ENCODE measurements around the gene MTHFD1.

DNA sequence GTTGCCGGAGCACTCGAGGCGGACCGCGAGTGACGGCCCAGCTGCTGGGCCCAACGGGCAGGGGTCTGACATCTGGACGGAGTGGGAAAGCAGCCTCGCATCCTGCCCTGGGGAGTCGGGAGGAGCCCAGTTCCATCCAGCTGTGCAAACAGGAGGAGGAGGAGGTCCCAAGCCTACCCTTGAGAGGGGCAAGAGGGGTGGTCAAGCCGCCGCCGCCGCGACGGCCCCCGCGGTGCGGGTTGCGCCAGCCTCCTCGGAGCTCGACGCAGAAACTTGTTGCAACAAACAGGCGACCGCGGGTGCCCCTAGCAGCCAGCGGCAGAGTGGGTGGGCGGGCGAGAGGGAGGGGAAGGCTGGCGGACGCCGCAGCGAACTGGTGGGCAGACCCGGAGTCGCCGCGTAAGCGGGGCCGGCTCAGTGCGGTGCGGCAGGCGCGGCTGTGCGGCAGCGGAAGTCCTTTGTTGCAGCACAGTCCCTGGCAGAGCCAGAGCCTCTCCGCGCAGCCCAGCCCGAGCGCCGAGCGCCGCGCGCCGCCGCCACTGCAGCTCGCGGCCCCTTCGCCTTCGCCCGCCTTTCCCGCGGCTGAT is 116.2 kb downstream of the MTHFD1 start, which contains the start of gene ZBTB1:
- TF ChIP-seq, protein P1, sequence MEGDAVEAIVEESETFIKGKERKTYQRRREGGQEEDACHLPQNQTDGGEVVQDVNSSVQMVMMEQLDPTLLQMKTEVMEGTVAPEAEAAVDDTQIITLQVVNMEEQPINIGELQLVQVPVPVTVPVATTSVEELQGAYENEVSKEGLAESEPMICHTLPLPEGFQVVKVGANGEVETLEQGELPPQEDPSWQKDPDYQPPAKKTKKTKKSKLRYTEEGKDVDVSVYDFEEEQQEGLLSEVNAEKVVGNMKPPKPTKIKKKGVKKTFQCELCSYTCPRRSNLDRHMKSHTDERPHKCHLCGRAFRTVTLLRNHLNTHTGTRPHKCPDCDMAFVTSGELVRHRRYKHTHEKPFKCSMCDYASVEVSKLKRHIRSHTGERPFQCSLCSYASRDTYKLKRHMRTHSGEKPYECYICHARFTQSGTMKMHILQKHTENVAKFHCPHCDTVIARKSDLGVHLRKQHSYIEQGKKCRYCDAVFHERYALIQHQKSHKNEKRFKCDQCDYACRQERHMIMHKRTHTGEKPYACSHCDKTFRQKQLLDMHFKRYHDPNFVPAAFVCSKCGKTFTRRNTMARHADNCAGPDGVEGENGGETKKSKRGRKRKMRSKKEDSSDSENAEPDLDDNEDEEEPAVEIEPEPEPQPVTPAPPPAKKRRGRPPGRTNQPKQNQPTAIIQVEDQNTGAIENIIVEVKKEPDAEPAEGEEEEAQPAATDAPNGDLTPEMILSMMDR (IDR thresholded peaks at IDR 0.05) = no peak
- TF ChIP-seq JUN (IDR thresholded peaks at IDR 0.05) = peak in 1 of 2 experiments; percentile 14; a peak in 2 of 5 replicates
- TF ChIP-seq ZFP36 (IDR thresholded peaks at IDR 0.05; ENCODE audit: borderline replicate concordance, partially characterized antibody) = no peak

Measured in A549 (cell line).